GM19452 (cell line): ENCODE results near the gene FOXK2.

Experiments
- ATAC-seq: cut with Tn5 transposase; IDR thresholded peaks from one replicate; pipeline ENCODE4 v1.9.1; 2021; ENCODE audit not compliant: unreplicated experiment

FOXK2 gene

GRCh38 chr17:82518826-82519810 lies at the start of gene FOXK2:
Gene FOXK2 (plus strand): TSS chr17:82519732. CDS start chr17:82519889, 157 bp downstream.
- peak; percentile 85 for ATAC-seq

DNA sequence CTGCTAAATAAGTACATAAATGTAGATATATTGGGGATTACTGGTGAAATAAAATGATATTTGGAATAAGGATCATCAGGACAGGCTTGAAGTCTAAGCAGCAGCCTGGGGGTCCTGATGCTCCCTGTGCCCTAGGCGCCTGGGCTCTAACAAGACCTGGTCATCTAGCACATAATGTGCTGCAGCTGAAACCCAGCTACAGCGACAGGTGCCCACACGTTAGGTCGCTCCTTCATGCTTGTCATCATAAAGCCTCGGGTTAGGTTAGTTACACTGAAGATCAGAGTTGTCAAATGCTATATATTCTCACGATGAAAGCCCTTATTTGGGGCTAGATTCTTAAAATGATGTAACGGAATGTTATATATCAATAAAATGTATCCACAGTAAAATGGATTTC lies 49.5 kb upstream of the FOXK2 start:
- no peak for ATAC-seq

- ATAC-seq, result no peak
Measured at GRCh38 chr17:82474223-82475010, 45.1 kb upstream of the FOXK2 start.

DNA sequence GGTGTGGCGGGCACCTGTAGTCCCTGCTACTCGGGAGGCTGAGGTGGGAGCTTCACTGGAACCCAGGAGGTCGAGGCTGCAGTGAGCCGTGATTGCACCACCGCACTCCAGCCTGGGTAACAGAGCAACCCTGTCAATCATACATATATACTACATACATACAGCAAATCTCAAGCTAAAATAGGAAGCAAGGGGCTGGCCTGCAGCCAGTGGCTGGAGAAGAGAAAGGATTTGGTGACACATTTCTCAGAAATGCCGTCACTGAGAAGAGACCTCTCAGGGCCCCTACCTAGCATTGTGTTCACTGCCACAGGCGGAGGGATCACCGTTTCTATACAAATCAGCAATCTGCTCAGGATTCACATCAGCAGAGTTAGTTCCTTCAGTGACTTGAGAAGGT lies 44.1 kb upstream of the FOXK2 start:
- no peak for ATAC-seq

GRCh38 chr17:82477934-82478333 lies 41.6 kb upstream of the FOXK2 start:
- ATAC-seq, result no peak

DNA sequence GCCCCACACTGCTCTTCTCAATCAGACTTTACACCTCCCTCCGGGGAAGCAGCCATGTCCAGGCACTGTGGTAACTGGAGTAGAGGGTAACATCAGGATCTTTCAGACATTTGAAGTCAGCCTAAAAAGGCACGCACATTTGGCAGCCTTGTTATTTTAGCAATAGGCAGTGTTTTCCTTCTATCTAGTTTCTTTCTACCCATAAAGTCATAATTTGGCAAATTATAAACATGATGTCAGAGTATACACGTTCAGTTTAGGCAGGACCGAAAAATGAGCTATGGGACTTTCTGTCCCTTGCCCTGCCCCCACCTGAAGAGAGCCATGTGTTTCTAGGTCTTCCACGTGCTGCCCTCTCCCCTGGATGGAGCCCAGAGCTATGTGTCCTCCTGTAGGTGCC lies 39.9 kb upstream of the FOXK2 start:
- ATAC-seq, result no peak

DNA sequence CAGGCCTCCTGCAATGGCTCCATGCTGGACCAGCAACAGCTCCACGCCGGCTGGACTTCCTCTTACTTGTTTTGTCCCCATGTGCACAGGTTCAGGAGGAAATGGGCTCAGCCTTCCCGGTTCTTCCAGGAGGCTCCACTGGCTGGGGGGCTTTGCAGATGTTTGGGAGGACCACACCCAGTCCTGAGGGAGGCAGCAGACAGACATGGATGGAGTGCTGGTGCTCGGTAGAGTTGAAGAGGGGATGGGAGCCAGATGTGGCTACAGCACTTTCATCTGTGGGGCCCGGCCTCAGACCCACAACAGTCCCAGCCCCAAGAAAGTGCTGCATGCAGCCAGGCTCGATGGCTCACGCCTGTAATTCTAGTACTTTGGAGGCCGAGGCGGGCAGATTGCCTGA lies 39.2 kb upstream of the FOXK2 start:
- no peak for ATAC-seq

DNA sequence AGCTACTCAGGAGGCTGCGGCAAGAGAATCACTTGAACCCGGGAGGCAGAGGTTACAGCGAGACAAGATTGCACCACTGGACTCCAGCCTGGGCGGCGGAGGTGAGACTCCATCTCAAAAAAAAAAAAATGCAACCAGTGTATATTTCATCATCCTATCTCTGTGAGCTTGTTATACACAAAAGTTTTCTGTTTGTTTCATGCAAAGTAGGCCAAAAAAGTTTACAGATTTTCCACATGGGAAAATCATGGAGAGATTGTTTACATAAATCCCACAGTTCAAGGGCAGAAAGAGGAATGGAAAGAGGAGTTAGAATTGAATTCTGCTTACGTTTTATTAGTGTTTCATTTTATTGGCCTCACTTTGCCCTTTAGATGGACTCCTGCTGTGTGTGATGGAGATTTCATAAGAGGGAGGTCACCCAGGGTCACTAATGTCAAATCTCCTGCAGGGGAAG lies 36.3 kb upstream of the FOXK2 start:
- ATAC-seq, result no peak

DNA sequence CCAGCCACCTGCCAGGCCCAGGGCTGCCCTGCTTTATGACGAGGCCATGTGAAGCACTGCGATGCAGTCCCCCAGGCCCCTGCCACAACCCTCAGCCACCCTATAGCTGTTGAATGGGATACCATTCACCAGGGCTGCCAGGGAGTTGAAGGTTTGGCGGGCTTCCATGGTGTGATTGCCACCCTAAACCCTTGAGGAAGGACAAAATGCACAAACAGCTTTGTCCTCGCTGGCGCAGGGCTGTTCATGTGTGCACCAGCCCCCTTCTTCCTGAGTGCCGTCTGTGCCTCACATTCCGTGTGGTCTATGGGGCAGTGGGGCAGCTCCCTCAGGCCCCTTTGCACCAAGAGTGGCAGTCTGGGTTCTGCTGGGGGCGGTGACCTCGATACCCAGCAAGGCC lies 35.7 kb upstream of the FOXK2 start:
- ATAC-seq, result no peak

DNA sequence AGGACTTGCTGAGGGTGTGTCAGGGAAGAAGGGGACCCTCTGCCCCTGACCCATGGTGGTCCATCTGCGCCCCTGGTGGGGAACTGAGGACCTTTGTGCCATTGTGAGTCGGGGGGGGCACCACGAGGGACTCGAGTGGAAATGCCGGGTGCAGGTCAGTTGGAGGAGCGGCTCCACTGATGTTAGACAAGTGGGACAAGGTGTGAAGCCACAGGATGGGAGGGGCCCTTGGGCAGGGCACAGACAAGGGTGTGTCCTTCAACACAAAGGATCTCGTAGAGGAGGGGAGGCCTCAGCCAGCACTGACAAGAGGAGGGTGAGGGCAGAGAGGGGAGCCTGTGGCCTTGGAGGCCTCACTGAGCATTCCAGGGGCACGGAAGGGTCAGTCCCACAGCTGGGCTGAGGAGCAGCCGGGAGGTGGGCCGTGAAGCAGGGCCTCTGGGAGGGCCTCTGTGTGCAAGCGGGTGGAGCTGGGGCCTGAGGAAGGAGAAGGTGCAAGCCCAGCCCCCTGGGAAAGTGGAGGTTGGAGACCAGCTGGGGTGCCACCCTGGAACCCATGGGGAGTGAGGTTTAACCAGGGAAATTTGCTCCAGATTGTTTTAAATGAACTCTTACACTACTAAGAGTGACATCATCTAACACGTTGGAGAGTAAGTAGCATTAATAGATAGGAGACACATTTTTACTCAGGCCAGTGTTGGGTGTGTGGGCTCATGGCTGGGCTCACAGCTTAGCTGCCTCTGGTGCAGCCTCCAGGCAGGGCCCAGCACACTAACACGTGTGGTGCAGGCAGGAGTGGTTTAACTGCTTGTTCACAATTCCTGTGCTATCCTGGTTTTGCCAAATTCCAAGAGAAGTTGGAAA lies 33.1 kb upstream of the FOXK2 start:
- ATAC-seq, result no peak

DNA sequence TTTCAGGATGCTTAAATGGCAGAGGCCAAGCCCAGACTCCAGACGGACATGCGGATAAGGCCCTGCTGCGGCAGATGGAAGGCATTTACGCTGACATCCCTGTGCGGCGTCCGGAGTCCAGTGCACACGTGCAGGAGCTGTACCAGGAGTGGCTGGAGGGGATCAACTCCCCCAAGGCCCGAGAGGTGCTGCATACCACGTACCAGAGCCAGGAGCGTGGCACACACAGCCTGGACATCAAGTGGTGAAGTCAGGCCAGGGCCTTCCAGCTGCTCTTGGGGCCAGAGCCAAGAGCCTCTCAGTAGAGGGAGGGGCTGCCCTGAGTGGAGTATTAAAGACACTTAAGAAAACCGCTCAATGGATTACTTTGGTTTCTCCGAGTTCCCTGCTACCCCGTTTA lies 31.6 kb upstream of the FOXK2 start:
- no peak for ATAC-seq

GRCh38 chr17:82489117-82489516 lies 30.4 kb upstream of the FOXK2 start:
- ATAC-seq, result no peak

- ATAC-seq, result no peak
Measured at GRCh38 chr17:82489851-82490511, 29.6 kb upstream of the FOXK2 start.

DNA sequence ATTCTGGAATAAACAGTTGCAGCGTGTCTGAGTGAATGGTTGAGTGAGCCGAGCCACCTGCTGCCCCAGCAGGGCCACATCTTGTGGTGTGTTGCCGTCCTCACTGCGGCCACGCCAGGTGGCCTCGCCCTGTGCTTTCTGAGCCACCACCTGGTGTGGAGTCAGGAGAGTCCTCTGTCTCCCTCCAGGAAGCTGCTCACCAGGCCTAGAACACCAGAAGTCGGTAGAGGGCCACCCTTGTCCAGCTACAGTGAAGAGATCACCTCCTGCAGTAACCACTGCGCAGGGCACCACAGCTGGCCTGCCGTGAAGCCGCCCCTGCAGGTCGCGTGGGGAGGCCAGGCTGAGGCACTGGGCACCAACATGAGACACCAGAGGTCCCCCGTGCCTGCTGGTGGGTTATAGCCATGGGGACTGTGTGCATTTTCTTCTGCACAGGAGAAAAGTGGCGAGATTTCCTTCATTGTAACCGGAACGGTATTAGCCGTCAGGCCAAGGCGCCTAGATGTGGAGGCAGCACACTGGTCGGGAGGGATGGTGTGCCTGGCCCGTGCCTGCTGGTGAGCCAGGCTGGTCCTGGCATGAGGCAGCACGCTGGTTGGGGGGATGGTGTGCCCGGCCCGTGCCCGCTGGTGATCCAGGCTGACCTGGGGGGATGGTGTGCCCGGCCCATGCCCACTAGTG lies 28.9 kb upstream of the FOXK2 start:
- no peak for ATAC-seq

GRCh38 chr17:82491196-82491530 lies 28.4 kb upstream of the FOXK2 start:
- ATAC-seq, result no peak

DNA sequence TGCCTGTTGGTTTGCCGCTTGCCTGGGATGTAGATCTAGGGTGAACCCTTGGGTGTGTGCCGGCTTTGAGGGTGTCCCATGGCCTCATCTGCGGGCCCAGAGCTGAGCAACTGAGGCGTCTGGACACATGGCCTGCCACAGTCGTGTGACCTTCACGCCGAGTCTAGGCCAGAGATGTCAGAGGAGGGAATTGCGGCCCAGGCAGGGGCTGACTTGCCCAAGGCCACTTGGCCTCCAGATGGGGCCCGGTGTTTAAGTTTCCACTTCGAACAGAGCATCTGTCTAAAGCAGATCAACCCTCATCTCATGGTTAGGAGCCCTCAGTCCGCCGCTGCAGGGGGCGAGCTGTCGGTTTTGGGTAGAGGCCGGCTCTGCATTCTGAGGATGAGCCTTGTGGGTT lies 28.0 kb upstream of the FOXK2 start:
- no peak for ATAC-seq

GRCh38 chr17:82492643-82493225 lies 26.8 kb upstream of the FOXK2 start:
- ATAC-seq, result no peak

- no peak for ATAC-seq
Measured at GRCh38 chr17:82493226-82493781, 26.2 kb upstream of the FOXK2 start.
